NCI-H187 (cell line): ENCODE data around the gene MRGPRE.
A peak's percentile ranks its signal among the peaks of the same experiment; 100 is the strongest.
"Not testable (repeated sequence)": the region's sequence is repeated elsewhere in the genome, so short reads cannot be mapped to it uniquely, and the experiment has no call there.

ENCODE experiments used
- DNase-seq, 2 experiments: peaks; one replicate each; lab custom pipeline; 2025; lab: John Stamatoyannopoulos, UW

The MRGPRE gene

DNA sequence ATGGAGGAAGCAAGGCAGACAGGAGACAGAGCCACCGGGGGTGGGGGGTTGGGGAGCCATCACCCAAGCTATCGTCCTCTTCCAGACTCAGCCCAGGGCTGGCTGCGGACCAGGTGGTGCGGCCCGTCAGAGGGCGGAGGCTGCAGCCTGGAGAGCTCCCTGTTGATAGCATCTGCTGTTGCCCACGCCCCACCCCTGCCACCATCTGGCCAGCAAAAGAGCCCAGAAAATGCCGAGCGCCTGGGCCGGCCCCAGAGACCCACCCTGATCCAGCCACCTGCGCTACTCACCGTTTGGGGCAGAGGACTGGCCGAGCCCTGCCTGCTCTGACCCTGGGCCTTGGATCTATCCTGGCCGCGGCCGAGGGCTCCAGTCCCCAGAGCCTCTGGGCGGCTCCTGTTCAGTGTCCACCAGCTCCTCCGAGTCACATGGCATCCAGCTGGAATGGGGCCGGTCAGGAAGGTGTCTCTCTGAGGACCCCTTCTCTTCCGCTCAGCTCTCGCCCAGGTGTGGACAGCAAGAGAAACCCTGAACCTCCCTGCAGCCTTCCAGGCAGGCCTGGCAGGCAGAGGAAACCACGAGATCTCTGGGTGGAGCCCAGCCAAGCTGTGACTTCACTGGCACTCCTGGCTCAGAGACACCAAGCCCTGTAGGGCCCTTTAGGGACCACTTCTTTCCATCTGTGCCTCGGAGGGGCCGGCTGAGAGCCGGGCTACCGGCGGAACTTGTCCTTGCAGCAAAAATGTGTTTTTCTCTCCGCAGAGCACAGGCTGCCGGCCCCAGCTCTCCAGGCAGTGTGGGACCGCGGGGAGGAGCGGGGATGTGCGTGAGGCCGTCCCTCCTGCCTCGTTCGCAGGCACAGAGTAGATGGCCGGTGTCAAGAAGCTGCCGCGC lies at the start of gene MRGPRE:
Gene MRGPRE (minus strand): TSS at position 567 of the 894 bp plus-strand sequence. CDS start 3,618 bp downstream, outside the sequence.
- DNase-seq = peak; percentile 82 to 84

DNA sequence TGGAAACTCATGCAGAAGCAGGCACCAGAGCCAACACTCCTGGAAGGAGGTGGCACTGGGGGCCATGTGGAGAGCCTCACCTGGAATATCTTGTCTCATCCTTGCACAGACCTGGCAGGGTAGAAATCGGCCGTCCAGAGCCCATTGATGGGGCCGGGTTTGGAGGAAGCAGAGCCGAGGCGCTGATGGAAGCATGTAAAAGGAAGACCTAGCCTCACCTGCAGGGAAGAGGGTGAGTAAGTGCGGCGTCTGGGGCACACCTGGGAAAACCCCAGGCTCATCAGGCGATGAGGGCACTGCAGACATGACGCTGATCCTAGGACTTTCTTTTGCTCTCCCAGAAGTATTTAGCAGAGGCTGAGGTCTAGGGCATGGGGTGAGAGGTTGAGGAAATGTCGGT lies 48.9 kb upstream of the MRGPRE start:
- not testable (repeated sequence) for DNase-seq

DNA sequence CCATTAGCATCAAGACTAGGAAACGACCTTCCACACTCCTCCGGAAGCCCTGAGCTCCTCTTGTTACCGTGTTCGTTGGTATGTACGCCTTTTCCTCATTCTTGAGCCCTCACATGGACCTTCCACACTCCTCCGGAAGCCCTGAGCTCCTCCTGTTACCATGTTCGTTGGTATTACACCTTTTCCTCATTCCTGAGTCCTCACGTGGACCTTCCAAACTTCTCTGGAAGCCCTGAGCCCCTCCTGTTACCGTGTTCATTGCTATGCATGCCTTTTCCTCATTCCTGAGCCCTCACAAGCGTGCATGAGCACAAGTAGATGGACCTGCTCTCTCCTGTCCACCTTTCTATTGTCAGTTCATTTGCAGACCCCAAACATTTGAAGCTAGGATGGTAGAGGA lies 48.4 kb upstream of the MRGPRE start:
- DNase-seq = not testable (repeated sequence)

GRCh38 chr11:3278922-3279321 lies 46.7 kb upstream of the MRGPRE start:
- DNase-seq = not testable (repeated sequence)

DNA sequence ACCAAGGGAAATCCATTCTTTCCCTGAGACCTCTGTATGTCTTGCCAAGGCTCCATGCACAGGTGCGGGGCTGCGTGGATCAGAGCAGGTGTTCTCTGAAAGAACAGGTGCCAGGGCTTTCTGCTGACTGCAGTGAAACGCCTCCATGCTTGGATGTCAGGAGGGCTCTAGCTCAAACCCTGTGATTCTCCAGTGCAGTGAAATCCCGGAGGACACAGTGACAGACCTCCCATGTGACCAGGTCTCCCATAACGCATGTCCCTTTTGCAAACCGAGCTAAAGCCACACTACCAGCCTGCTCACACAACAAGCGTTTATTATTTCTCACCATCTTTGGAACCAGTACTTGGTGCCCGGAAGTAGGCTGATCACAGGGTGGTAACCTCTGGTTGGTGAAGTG lies 41.4 kb upstream of the MRGPRE start:
- DNase-seq = not testable (repeated sequence)

GRCh38 chr11:3262548-3262947 lies 30.3 kb upstream of the MRGPRE start:
- not testable (repeated sequence) for DNase-seq

GRCh38 chr11:3261831-3262230 lies 29.6 kb upstream of the MRGPRE start:
- not testable (repeated sequence) for DNase-seq

GRCh38 chr11:3257509-3257908 lies 25.3 kb upstream of the MRGPRE start:
- DNase-seq = not testable (repeated sequence)

- not testable (repeated sequence) for DNase-seq
Measured at GRCh38 chr11:3255241-3255640, 23.0 kb upstream of the MRGPRE start.

DNA sequence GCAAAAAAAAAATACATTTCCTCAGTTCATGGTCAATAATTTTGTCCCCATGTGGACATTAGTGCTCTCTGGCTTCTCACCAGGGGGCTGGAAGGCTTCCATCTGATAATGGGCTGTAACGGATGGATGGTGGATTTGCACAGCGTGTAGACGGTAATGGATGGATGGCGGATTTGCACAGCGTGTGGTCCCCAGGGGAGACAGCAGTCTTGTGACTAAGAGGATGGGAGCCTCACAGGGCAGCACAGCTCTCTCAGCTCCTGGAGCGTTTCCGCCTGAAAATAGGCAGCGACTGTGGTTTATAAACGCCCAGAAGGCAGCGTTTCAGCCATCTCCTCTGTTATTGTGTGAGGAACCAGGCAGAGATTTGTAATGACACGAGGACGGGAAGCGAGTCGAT lies 22.6 kb upstream of the MRGPRE start:
- not testable (repeated sequence) for DNase-seq

GRCh38 chr11:3245071-3245470 lies 12.9 kb upstream of the MRGPRE start:
- no peak for DNase-seq

DNA sequence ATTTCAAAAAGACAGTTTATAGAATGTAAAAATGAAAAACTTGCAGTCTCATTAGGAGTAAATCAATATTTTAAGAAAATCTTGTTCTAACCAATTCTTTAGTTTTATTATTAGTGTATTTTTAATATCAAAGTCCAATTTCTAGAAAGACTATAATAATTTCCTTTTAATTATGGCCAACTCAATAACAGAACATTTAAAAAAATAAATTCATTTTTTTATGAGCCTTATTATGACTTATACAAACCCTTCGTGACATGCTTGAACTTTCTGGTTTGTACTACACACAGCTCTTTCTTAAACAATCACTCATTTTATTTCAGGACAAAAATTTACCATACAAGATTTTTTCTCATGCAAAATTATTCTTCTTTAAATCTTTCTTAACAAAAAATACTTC lies 11.7 kb upstream of the MRGPRE start:
- no peak for DNase-seq

- no peak for DNase-seq
Measured at GRCh38 chr11:3237119-3237518, 4.9 kb upstream of the MRGPRE start.

DNA sequence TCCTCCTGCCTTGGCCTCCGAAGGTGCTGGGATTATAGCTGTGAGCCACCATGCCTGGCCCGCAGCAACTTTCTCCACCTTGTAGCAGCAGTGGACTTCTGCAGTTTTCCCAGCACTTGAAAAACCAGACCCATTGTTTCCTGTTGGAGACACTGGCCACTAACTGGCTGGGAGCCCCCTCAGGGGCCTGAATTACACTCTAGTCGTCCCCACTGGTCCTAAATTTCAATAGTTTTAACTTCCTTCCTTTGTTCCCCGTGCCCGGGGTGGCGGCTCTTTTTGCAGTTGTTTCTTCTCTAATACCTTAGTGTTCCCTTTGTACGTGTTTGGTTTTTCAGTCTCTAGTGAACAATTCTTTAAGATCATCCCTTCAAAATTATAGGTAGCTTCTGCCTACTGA lies 2.6 kb upstream of the MRGPRE start:
- no peak for DNase-seq

DNA sequence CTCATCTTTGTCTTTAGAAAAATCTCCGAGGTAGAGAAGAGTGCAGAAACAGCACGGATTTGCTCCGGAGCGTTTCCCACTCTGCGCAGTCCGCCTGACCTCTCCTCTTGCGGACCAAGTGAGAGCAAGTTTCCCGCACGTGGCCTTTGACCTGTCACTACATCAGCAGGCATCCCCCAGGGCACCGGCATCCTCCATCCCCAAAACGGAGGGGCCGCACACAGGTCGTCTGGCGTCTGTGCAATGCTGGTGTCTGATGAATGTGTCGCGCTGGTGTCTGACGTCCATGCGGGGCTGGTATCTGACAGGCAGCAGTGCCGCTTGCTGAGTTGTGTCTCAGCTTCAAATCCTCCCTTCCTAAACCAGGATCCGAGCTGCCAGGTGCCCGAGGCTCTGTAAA lies 739 bp upstream of the MRGPRE start:
- DNase-seq = no peak

DNA sequence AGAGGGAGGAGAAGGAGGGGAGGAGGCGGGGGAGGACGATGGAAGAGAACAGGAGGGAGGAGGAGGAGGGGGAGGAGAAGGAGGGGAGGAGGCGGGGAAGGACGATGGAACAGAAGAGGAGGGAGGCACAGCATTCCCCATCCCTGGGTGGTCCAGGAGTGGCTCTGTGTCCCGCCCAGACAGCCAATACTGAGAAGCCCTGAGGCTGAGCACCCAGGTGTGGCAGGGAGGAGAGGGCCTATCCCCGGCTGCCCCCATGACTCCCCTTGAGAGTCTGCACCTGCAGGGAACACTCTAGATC lies 717 bp downstream of the MRGPRE start:
- no peak for DNase-seq

- DNase-seq = no peak
Measured at GRCh38 chr11:3230636-3231549, 1.3 kb downstream of the MRGPRE start.

DNA sequence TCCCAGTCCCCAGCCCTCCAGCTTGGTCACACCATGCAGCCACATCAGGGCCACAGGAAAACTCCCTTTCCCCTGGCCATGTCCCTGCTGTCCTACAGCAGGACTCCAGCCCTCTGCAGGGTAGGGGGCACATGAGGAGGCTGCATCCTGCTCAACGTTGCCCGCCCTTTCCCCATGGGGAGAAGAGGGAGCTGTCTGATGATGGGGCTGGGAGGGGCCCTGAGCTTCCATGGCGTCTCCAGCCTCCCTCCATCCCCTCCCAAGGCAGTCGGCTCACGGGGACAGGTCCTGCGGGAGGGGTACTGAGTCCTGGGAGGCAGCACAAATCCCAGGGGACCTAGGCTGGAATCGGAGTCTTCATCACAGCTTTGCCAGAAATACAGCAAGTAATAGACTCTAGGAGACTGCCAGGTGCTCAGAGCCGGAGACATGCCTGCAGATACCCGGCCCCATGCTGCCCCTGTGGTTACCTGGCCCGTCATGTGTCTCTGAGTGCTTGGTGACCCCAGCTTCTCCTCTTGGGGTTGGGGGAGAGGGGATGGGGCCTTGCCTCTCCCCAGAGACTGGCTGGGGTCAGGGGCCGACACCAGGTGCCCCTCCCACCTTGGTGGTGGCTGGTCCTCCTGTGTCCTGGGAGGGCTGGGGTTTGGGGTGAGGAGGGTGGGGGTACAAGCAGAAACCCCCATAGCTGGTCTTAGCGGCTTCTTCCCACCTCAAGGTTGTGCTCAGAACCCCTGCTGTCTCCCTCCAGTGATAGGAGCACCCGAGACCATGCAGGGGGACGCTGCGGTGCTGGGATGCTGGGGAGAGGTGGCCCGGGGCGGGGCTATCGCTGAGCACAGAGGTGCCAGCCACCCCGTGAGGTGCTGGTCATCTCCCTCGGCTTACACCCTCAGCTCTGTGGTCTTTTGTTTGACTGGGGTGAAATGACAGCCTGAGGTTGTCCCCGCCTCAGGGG lies 2.3 kb downstream of the MRGPRE start:
- no peak for DNase-seq

DNA sequence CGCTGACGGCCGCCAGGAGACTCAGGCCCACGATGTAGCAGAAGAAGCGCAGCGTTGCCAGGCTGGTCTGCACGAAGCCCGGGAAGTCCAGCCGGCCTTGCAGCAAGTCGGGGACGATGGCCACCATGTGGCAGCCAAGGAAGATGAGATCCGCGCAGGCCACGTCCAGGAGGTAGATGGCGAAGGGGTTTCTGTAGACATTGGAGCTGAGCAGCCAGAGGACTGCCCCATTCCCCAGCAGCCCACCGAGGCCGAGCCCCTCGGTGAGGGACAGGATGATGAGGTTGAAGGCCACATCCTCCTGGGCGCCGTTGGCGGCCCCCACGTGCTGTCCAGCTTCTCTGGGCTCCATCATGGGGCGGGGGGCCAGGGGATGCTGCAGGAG lies 3.8 kb downstream of the MRGPRE start:
- DNase-seq = no peak

DNA sequence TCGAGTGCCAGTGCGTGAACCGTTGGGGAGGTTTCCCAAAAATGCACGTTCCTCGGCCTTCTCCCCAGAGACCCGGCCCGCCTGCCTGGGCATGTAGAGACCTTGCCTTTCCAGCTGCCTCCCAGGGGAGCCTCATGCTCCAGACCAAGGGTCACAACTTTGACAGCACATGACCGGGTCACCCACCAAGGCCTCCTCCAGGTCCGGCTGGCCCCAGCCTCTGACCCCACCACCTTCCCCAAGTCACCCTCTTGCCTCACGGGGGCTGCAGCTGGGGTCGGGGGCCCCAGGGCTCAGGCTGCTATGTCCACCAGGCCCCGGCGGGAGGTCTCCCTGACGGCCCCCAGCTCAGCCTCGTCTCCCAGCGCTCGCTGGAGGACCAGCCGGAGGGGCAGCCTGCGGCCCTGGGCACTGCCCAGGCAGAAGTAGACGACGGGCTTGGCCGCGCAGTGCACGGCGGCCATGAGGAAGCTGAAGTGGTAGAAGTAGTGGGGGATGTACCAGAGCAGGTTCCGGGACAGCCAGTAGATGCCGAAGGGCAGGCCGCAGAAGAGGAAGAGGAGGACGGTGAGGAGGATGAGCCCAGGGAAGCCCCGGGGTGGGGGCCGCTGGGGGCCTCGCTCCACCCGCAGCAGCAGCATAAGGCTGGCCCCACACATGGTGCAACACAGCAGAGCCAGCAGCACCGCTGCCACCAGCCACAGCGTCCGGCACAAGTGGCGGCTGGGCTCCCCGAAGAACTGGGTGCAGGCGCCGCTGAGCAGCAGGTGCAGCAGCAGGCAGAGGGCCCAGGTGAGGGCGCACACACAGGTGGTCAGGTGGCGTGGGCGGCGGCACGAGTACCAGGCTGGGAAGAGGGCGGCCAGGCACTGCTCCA lies 4.4 kb downstream of the MRGPRE start:
- DNase-seq = no peak
